ENCODE results near the gene AGBL4. TPM values are rescaled to one million over a fixed set of nuclear protein-coding genes. Genes with fewer than 3 reads are reported as not detected.

AGBL4 gene
- total and polyA plus RNA-seq, 10 donors: 0.05 to 1.8 (median 0.32) TPM; not detected in 1

DNA sequence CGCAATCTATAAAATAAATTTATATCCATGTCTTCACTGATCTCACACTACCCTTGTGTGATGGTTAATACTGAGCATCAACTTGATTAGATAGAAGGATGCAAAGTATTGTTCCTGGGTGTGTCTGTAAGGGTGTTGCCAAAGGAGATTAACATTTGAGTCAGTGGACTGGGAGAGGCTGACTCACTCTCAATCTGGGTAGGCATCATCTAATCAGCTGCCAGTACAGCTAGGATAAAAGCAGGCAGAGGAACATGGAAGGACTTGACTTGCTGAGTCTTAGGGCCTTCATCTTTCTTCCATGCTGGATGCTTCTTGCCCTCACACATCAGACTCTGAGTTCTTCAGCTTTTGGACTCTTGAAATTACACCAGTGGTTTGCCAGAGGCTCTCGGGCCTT is 615.4 kb downstream of the AGBL4 start:
- 76 to 91% (median 81%) methylated on average over 2 of the region's 2 CpGs for WGBS, 5 donors
- no peaks in the 10 kb centered on the region for H3K4me1 ChIP-seq
- no peak for TF ChIP-seq POLR2AphosphoS5 (IDR thresholded peaks at IDR 0.05)
- TF ChIP-seq POLR2A (IDR thresholded peaks at IDR 0.05): no peak
- TF ChIP-seq, protein P1, sequence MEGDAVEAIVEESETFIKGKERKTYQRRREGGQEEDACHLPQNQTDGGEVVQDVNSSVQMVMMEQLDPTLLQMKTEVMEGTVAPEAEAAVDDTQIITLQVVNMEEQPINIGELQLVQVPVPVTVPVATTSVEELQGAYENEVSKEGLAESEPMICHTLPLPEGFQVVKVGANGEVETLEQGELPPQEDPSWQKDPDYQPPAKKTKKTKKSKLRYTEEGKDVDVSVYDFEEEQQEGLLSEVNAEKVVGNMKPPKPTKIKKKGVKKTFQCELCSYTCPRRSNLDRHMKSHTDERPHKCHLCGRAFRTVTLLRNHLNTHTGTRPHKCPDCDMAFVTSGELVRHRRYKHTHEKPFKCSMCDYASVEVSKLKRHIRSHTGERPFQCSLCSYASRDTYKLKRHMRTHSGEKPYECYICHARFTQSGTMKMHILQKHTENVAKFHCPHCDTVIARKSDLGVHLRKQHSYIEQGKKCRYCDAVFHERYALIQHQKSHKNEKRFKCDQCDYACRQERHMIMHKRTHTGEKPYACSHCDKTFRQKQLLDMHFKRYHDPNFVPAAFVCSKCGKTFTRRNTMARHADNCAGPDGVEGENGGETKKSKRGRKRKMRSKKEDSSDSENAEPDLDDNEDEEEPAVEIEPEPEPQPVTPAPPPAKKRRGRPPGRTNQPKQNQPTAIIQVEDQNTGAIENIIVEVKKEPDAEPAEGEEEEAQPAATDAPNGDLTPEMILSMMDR (IDR thresholded peaks at IDR 0.05 in 8 of 11, conservative IDR thresholded peaks at IDR 0.05 in 3 of 11): no peak

DNA sequence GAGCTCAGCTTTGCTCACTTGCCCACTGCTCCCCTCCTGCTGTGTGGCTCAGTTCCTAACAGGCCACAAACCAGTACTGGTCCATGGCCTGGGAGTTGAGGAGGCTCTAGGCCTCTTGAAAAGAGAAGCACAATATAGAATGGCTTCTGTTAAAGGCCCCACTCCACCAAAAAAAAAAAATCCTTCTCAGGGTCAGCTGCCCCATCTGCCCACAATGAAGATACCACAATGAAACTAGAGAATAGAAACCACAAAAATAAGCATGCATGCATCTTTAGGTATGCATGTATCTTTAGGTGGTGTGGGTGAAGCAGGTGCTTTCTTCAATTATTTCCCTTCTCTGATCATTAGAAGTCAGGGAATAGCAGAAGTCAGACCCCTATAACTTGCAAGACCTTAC is 626.7 kb downstream of the AGBL4 start:
- Histone ChIP-seq H3K36me3 (no peaks in the 10 kb centered on the region), H3K9me3 (peaks cover 0 to 24% (median 11%) of the 10 kb centered on the region in 8 donors), H3K4me3 (no peak overlapping the region), H3K27me3 (replicated peaks in 1 of 7) (no peaks in the 10 kb centered on the region), H3K27ac (no peak overlapping the region), H3K4me1 (no peaks in the 10 kb centered on the region)
- DNase-seq: no peak
- TF ChIP-seq POLR2AphosphoS5 (IDR thresholded peaks at IDR 0.05): no peak
- TF ChIP-seq POLR2A (IDR thresholded peaks at IDR 0.05): no peak
- TF ChIP-seq, protein P1 (IDR thresholded peaks at IDR 0.05 in 8 of 11, conservative IDR thresholded peaks at IDR 0.05 in 3 of 11): no peak
- intact Hi-C loops (cut with DNase I; ENCODE audit: low total_unique reads): no loop called here

More for the DNA sequence above, 615.4 kb downstream of the AGBL4 start:
- no peaks in the 10 kb centered on the region for H3K36me3 ChIP-seq
- intact Hi-C loops (cut with DNase I; ENCODE audit: low total_unique reads): no loop called here
- no peak for DNase-seq
- H3K9me3 ChIP-seq: no peaks in the 10 kb centered on the region
- no peak overlapping the region for H3K4me3 ChIP-seq
- H3K27me3 ChIP-seq (replicated peaks in 1 of 7): no peaks in the 10 kb centered on the region
- H3K27ac ChIP-seq: no peak overlapping the region

DNA sequence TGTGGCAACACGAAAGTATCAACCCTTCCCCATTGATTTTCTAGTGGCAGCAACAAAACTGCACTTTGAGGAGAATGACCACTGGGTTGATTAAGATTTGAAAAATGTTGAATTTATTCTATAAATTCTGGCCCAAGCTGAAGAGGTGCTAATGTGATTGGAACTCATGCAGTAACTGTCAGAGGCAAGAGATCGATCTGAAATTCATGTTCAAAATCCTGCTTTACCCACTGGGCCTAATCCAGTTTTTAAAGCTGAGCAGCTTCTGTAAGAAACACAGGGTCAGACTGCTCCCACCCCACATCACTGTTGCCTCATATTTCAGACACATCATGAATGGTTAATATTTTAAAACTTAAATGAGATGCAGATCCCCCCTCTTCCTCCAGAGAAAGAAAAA is 629.6 kb downstream of the AGBL4 start:
- Histone ChIP-seq H3K9me3 (peaks cover 0 to under 1% (median 0%) of the 10 kb centered on the region in 8 donors), H3K27me3 (replicated peaks in 1 of 7) (no peaks in the 10 kb centered on the region), H3K4me3 (no peak overlapping the region), H3K27ac (no peak overlapping the region), H3K4me1 (no peaks in the 10 kb centered on the region), H3K36me3 (no peaks in the 10 kb centered on the region)
- intact Hi-C loops (cut with DNase I; ENCODE audit: low total_unique reads): no loop called here
- 69 to 91% (median 81%) methylated on average over 2 of the region's 2 CpGs for WGBS, 5 donors
- no peak for TF ChIP-seq POLR2A (IDR thresholded peaks at IDR 0.05)
- no peak for TF ChIP-seq POLR2AphosphoS5 (IDR thresholded peaks at IDR 0.05)
- TF ChIP-seq, protein P1 (IDR thresholded peaks at IDR 0.05 in 8 of 11, conservative IDR thresholded peaks at IDR 0.05 in 3 of 11): no peak
- DNase-seq: no peak

DNA sequence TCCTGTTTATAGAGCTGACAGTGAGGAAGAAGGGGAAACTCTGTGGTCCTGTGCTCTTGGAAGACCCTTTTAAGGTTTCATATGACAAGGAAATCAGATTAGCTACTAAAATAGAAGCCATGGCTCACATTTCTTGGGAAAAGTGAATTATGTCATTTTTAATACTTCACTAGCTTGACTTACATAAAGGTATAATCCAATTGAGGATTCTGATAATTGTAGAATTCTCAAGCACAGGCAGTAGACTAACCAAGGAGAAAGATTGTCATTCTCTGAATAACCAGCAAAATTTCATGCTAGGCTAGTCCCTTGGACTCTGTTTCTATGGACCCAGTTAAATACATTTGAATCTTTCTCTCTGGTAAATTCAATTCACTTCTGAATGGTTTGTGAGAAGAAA is 634.1 kb downstream of the AGBL4 start:
- H3K9me3 ChIP-seq: no peaks in the 10 kb centered on the region
- H3K36me3 ChIP-seq: no peaks in the 10 kb centered on the region
- no peak for DNase-seq
- TF ChIP-seq POLR2AphosphoS5 (IDR thresholded peaks at IDR 0.05) (no peak), POLR2A (IDR thresholded peaks at IDR 0.05) (no peak)
- TF ChIP-seq, protein P1 (IDR thresholded peaks at IDR 0.05 in 8 of 11, conservative IDR thresholded peaks at IDR 0.05 in 3 of 11): no peak
- H3K27me3 ChIP-seq (replicated peaks in 1 of 7): no peaks in the 10 kb centered on the region
- intact Hi-C loops (cut with DNase I; ENCODE audit: low total_unique reads): no loop called here
- H3K27ac ChIP-seq: no peak overlapping the region
- H3K4me1 ChIP-seq: no peaks in the 10 kb centered on the region
- H3K4me3 ChIP-seq: no peak overlapping the region
